Body of pancreas (tissue), 4 donors: ENCODE measurements around the gene ARVCF.

Experiments
- POLR2A ChIP-seq, 3 donors: fragments of 450-650 bp; IDR thresholded peaks; one replicate each; pipeline ENCODE4 v1.6.1; 2016; ENCODE audit warnings: antibody characterized with exemption in 3 of 3, mild to moderate bottlenecking in 2 of 3
- TF ChIP-seq, protein P1 (sequence below), 7 experiments: fragments of 450-650 bp in 4 of 7; fragments of 200-600 bp in 3 of 7; sonication (generic) in 3 of 7; IDR thresholded peaks; one replicate each; pipeline ENCODE4 v1.5.1; 2016 to 2019; ENCODE audit warnings: antibody characterized with exemption in 7 of 7

DNA sequence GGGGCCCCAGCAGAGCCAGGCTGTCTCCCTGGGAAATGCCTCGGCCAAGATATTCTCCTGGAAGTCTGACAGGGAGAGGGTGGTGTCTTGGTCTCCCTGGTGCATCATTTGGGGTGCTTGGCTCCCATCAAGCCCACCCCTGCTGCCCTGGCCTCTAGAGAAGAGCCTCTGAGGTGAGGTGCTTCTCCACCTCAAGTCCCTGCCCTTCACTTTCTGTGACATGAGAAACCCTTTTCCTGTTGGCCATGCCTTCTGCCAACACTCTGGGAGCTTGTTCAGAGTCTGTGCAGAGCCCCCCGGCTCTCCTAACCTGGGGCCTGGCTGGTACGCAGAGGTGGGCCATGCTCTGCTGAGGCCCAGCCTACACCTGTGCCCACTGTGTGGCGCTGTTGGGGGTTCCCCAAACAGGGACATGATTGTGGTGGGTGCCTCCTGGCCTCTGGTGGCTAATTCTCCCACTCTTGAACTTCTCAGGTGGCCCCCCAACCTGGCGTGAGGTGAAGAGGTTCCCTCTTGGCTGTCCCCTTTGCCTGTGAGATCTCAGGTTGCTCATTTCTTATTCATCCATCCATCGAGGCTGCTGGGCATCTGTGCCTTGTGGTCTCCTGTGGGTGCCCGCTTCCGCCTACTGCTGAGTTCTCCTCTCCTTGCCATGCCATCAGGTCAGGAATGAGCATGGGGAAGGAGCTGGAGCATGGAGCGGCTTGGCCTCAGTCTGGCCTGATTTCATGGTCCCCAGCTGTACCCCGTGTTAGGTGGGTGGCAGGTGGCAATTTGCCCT is 44.3 kb upstream of the ARVCF start:
- TF ChIP-seq, protein P1, sequence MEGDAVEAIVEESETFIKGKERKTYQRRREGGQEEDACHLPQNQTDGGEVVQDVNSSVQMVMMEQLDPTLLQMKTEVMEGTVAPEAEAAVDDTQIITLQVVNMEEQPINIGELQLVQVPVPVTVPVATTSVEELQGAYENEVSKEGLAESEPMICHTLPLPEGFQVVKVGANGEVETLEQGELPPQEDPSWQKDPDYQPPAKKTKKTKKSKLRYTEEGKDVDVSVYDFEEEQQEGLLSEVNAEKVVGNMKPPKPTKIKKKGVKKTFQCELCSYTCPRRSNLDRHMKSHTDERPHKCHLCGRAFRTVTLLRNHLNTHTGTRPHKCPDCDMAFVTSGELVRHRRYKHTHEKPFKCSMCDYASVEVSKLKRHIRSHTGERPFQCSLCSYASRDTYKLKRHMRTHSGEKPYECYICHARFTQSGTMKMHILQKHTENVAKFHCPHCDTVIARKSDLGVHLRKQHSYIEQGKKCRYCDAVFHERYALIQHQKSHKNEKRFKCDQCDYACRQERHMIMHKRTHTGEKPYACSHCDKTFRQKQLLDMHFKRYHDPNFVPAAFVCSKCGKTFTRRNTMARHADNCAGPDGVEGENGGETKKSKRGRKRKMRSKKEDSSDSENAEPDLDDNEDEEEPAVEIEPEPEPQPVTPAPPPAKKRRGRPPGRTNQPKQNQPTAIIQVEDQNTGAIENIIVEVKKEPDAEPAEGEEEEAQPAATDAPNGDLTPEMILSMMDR (IDR thresholded peaks at IDR 0.05) = no peak
- no peak for TF ChIP-seq POLR2A (IDR thresholded peaks at IDR 0.05)
